Measurements from ENCODE around the gene C1orf167. TPM values are rescaled to one million over a fixed set of nuclear protein-coding genes. Genes with fewer than 3 reads are reported as not detected.

C1orf167 gene
- total RNA-seq (10 to 100 TPM in 1 of 2 donors, 1 to 10 TPM in 1; 5.7 to 14.4 TPM), polyA plus RNA-seq (ENCODE audit: insufficient read length in 6 of 6) (under 1 TPM in 3 of 6 donors, not detected in 3; 0.24 to 0.64 (median 0.54) TPM)
- long read RNA-seq, donor 1, result 0 reads
- long read RNA-seq, donor 2, result 0 reads
- long read RNA-seq, donor 3, result 0 reads
- long read RNA-seq, donor 4, partial matches to known transcripts, result 8 of 22 reads
- long read RNA-seq, donor 4, other reads (novel, unspliced or antisense), result 12 of 22 reads
- long read RNA-seq, donor 5, result 0 reads
- long read RNA-seq, donor 6, result 0 reads
- long read RNA-seq, donor 7, result 0 reads
- long read RNA-seq, donor 8, result 0 reads
- long read RNA-seq, donor 9, result 0 reads
- long read RNA-seq, donor 10, partial matches to known transcripts, result 0 of 7 reads
- long read RNA-seq, donor 10, other reads (novel, unspliced or antisense), result 7 of 7 reads
- long read RNA-seq, donor 11, result 0 reads
- long read RNA-seq, donor 12, result 0 reads

DNA sequence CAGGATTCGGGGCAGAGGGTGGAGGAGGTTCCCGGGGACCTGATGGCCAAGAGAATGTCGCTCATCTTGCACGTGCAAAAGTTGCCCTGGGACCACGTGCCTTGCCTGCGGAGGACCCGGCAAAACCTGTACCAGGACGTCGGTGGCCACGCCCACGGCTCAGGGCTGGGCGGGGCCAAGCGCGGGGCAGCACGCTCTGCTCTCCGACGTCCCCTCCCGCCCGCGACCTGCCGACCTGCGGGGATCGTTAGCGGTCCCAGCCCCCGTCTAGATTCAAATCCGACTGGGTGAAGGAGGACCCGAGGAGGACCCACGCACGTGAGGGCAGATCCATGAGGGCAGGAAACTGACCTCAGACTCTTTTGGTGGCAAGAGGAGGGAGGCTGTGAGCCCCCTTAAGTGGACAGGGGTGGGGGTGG, at the start of gene C1orf167:
C1orf167 (plus strand) TSS at position 206 of the 419 bp plus-strand sequence. CDS start 2,208 bp downstream, outside the sequence.
- no peak within 1 kb of the TSS for H3K27ac ChIP-seq
- peak; percentile 77 for ATAC-seq
- H3K4me3 ChIP-seq, result no peak within 1 kb of the TSS
- H3K27me3 ChIP-seq, result peaks cover 8 to 25% of the 10 kb centered on the region in 2 donors
- H3K9me3 ChIP-seq, result no peaks in the 10 kb centered on the region
- H3K36me3 ChIP-seq, result no peaks in the 10 kb centered on the region
- intact Hi-C loops (cut with DNase I), result no loop called here
- H3K4me1 ChIP-seq, result peaks cover 0 to 6% of the 10 kb centered on the region in 2 donors
- peak in 2 of 4 donors; percentile 28 to 87 for DNase-seq
- TF ChIP-seq, protein P1, sequence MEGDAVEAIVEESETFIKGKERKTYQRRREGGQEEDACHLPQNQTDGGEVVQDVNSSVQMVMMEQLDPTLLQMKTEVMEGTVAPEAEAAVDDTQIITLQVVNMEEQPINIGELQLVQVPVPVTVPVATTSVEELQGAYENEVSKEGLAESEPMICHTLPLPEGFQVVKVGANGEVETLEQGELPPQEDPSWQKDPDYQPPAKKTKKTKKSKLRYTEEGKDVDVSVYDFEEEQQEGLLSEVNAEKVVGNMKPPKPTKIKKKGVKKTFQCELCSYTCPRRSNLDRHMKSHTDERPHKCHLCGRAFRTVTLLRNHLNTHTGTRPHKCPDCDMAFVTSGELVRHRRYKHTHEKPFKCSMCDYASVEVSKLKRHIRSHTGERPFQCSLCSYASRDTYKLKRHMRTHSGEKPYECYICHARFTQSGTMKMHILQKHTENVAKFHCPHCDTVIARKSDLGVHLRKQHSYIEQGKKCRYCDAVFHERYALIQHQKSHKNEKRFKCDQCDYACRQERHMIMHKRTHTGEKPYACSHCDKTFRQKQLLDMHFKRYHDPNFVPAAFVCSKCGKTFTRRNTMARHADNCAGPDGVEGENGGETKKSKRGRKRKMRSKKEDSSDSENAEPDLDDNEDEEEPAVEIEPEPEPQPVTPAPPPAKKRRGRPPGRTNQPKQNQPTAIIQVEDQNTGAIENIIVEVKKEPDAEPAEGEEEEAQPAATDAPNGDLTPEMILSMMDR (IDR thresholded peaks at IDR 0.05), result no peak

DNA sequence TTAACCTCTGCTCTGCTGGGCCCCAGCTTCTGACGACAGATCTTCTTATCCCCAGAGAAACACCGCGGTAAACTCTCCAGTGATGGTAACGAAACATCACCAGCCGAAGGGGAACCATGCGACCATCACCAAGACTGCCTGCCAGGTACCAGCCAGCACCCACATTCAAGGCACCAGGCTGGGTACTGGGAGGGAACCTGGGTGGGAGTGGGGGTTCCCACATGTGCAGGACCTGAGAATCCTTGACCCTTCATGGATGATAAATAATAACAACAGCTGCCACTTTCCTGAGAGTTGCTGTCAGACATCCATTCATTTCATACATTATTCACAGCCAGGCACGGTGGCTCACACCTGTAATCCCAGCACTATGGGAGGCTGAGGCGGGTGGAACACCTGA, 49.7 kb upstream of the C1orf167 start:
- no peaks in the 10 kb centered on the region for H3K36me3 ChIP-seq
- DNase-seq, result no peak
- no peaks in the 10 kb centered on the region for H3K4me1 ChIP-seq
- no peak for ATAC-seq
- TF ChIP-seq, protein P1 (IDR thresholded peaks at IDR 0.05), result no peak
- H3K4me3 ChIP-seq, result no peak overlapping the region
- intact Hi-C loops (cut with DNase I), result no loop called here
- H3K9me3 ChIP-seq, result no peaks in the 10 kb centered on the region
- H3K27me3 ChIP-seq, result peaks cover 0 to 17% of the 10 kb centered on the region in 2 donors
- no peak overlapping the region for H3K27ac ChIP-seq

DNA sequence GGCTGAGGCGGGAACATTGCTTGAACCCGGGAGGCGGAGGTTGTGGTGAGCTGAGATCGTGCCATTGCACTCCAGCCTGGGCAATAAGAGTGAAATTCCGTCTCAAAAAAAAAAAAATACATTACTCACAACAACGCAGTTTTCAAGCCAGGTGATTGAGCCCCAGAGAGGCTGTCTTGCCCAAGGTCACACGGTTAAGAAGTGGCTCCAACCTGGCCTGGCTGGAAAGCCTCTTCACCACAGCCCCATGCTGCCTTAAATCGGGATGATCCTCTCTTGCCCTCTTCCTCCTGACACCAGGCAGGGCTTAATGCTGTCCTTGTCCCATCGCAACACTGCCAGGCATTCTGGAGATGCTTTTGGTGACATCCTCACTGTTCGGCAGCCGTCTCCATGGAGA, 48.9 kb upstream of the C1orf167 start:
- Histone ChIP-seq H3K27me3 (peaks cover 0 to 17% of the 10 kb centered on the region in 2 donors), H3K27ac (no peak overlapping the region), H3K4me1 (no peaks in the 10 kb centered on the region), H3K4me3 (no peak overlapping the region), H3K9me3 (no peaks in the 10 kb centered on the region), H3K36me3 (no peaks in the 10 kb centered on the region)
- TF ChIP-seq, protein P1 (IDR thresholded peaks at IDR 0.05), result no peak
- intact Hi-C loops (cut with DNase I), result no loop called here
- no peak for DNase-seq
- ATAC-seq, result peak; percentile 26

GRCh38 chr1:11714831-11715575, 47.0 kb upstream of the C1orf167 start:
- no peaks in the 10 kb centered on the region for H3K9me3 ChIP-seq
- no peaks in the 10 kb centered on the region for H3K36me3 ChIP-seq
- ATAC-seq, result no peak
- intact Hi-C loops (cut with DNase I), result no loop called here
- no peak for DNase-seq
- H3K27ac ChIP-seq, result no peak overlapping the region
- H3K27me3 ChIP-seq, result peaks cover 0 to 17% of the 10 kb centered on the region in 2 donors
- TF ChIP-seq, protein P1 (IDR thresholded peaks at IDR 0.05), result no peak
- no peak overlapping the region for H3K4me3 ChIP-seq
- H3K4me1 ChIP-seq, result peaks cover 0 to 13% of the 10 kb centered on the region in 2 donors
